Caki2 (cell line): ENCODE measurements around the gene SRSF10. TPM values are rescaled to one million over a fixed set of nuclear protein-coding genes. Genes with fewer than 3 reads are reported as not detected.
"Not testable (repeated sequence)": the region's sequence is repeated elsewhere in the genome, so short reads cannot be mapped to it uniquely, and the experiment has no call there.

ENCODE experiments used
- DNase-seq: peaks from one replicate; pipeline ENCODE4 v3.0.0-alpha.2; 2015; ENCODE audit warnings: low read depth
- in situ Hi-C: cut with HindIII; loops from 2 replicates; pipeline ENCODE4 v1.10.0; 2016; ENCODE audit warnings: low sequenced_read_pairs, low pct_unique_long_range_greater_than_20kb, mixed read lengths
- total RNA-seq: library from RNA; depleted of rRNA; stranded (reverse); fragments of >200 nt; shearing (Covaris generic); gene quantifications from 2 replicates; pipeline ENCODE4 v1.2.3, GENCODE V29; 2014; ENCODE audit warnings: low replicate concordance

SRSF10 gene
- total RNA-seq, 1 experiment from 2014 or later, result 24.5 TPM

DNA sequence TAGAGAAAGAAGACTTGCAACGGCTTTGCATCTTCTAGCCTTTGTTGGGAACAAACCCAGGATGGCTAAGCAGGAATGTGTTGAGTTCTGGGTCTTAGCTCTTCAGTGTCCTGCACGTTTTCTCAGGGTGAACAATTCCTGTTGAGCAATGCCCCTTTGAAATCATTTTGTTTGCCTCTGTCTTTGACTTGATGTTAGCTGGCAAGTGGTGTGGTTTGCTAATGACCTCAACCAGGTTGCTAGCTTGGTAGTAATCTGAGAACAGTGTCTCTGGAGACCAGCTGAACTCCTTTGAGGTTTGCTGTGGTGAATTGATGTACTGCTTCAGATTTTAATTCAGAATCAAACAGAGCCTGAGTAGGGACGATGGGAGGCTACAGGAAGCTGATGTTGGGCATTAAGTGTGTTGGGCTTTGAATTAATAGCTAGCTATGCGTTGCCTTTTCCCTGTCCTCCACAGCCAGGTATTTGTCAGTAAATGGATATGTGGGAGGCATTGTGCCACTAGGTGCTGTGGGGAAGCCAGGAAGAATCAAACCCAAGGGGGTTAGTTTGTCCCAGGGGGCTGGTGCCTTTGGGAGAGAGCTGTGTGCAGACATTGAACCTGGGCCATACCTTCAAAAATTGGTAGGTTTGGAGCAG is 23.3 kb upstream of the SRSF10 start:
- DNase-seq, result no peak
- in situ Hi-C loops, result no loop called here

DNA sequence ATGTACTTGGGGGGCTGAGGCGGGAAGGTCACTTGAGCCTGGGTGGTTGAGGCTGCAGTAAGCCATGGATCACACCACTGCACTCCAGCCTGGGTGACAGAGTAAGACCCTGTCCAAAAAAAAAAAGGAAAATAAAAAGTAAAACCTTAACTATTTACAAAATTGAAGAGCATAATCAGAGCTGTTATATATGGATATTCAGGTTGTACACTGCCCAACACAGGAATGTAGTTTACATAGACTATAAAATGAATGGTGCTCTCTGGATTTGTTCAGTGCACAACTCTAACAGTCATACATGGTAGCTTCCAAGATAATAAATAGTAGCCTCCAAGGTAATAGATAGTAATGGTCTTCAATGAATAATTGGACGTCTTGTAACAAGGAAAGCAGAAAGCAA is 22.6 kb upstream of the SRSF10 start:
- in situ Hi-C loops, result no loop called here
- no peak for DNase-seq

DNA sequence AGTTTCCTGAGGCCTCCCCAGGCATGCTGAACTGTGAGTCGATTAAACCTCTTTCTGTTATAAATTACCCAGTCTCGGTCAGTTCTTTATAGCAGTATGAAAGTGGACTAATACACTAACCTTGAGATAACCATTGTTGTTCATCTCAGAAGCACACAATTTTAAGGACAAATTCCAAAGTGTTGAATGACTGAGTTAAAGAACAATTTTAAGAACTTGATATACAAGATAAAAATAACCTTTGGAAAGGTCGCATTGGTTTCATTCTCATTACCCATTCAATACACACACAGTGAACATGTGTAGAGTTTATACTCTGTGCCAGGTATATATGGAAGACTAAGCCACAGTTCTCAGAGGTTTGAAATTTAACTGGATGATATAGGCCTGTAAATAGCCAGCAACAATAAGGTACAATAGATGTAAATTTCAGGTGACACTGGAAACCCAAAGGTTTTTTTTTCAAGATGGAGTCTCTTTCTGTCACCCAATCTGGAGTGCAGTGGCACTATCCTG is 19.1 kb upstream of the SRSF10 start:
- no peak for DNase-seq
- in situ Hi-C loops, result no loop called here

DNA sequence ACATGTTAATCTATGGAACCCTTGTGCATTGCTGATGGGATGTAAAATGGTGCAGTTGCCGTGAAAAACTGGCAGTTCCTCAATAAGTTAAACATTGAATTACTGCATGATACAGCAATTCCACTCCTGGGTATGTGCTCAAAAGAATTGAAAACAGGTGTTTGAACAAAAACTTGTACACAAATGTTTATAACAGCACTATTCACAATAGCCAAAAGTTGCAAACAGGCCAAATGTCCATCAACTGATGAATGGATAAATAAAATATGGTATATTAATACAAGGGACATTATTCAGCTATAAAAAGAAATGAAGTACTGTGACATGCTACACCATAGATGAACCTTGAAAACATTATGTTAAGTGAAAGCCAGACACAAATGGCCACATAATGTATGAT is 17.7 kb upstream of the SRSF10 start:
- no peak for DNase-seq
- in situ Hi-C loops, result no loop called here

DNA sequence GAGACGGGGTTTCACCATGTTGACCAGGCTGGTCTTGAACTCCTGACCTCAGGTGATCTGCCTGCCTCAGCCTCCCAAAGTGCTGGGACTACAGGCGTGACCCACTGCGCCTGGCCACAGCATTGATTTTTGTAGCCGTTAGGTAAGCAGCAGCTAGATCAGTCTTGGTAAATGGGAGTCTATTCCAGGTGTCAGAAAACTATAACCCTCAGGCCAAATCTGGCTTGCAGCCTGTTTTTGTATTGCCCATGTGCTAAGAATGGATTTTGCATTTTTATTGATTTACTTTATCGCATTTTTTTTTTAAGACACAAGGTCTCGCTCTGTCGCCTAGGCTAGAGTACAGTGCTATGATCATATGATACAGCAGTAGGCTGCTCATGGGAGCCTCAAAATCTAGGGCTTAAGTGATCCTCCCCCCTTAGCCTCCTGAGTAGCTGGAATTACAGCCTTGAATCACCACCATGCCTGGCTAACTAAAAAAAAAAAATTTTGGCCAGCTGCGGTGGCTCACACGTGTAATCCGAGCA is 16.6 kb upstream of the SRSF10 start:
- DNase-seq, result no peak
- in situ Hi-C loops, result no loop called here

DNA sequence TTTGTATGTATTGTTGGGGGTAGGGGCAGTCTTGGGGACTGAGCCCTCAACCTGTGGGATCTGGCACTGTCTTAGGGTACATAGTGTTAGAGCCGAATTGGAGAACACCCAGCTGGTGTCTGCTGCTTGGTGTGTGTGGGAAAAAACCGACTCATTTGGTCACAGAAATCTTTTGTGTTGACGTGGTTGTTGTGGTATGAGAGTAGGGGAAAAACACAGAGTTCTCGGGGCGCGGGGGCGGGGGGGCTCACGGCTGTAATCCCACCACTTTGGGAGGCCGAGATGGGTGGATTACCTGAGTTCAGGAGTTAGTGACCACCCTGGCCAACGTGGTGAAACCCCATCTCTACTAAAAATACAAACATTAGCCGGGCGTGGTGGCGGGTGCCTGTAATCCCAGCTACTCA is 15.3 kb upstream of the SRSF10 start:
- in situ Hi-C loops, result no loop called here
- DNase-seq, result no peak

DNA sequence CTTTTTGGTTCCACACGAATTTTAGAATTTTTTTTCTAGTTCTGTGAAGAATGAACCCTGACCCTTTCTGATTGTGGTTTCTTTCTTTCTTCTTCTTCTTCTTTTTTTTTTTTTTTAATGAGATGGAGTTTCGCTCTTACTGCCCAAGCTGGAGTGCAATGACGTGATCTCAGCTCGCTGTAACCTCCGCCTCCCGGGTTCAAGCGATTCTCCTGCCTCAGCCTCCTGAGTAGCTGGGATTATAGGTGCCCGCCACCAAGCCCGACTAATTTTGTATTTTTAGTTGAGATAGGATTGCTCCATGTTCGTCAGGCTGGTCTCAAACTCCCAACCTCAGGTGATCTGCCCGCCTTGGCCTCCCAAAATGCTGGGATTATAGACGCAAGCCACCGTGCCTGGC is 11.9 kb upstream of the SRSF10 start:
- DNase-seq, in situ Hi-C loops: not testable (repeated sequence)

DNA sequence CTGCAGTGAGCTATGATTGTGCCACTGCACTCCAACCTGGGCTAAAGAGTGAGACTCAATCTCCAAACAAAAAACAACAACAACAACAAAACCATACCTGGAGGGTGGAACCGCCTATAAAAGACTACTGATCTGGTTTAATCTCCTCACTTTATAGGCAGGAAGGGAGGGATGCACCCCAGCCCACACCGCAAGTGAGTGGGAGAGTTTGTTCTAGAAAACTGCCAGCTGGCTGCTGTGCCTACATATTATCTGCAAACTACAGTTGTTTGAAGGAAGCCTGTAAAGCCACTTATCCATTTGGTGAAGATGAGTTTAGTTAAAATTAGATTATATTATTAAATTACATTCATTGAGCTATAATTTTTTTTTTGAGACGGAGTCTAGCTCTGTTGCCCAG is 9.1 kb upstream of the SRSF10 start:
- in situ Hi-C loops, result no loop called here

DNA sequence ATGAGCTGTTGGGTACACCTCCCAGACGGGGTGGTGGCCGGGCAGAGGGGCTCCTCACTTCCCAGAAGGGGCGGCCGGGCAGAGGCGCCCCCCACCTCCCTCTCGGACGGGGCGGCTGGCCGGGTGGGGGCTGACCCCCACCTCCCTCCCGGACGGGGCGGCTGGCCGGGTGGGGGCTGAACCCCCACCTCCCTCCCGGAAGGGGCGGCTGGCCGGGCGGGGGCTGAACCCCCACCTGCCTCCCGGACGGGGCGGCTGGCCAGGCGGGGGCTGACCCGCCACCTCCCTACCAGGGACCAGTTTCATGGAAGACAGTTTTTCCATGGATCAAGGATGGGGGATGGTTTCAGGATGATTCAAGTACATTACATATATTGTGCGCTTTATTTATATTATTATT is 6.9 kb upstream of the SRSF10 start:
- DNase-seq, in situ Hi-C loops: not testable (repeated sequence)

More for the DNA sequence above, 9.1 kb upstream of the SRSF10 start:
- no peak for DNase-seq

DNA sequence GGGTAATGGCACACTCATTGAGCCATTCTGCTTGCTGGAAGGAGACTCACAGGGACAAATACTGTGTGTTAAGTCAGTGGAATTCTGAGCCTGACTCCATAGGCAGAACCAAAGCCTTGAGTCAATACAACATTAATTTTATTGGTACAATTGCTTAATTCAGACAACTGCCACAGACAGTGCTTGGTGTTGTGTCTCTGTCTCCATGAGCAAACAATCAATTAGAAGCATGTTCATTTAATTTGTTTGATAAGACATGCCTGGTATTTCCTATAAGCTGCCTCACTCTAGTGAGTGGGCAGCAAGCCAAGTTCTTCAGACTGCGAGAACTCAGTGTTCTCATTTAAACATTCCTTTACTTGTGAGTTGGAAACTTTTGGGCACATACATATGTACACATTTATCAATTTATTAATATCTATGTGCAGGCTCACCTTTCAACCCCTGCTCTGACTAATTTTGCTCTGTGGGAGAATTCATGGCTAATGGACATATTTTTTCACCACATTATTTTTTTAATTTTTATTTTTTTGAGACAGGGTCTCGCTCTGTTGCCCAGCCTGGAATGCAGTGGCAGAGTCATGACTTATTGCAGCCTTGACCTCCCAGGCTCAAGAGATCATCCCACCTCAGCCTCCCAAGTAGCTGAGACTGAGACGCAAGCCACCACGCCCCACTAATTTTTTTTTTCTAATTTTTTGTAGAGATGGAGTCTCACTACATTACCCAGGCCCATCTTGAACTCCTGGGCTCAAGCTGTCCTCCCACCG is 4.5 kb upstream of the SRSF10 start:
- peak; percentile 81 for DNase-seq
- in situ Hi-C loops, result no loop called here

DNA sequence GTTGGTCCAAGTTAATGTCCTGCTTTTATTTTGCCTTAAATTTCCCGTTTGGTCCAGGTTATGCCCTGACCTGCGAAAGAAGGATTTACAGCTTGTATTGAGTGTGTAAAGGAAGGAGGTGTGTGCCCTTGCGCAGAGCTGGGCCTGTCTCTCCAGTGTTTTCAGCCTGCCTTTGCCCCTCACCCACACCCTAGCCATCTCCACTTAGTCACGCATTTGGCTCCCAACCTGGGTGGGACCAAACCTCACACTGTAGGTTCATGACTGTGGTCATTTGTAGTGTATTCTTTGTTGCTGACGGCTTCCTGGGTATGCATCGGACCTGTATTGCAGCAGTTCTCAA is 572 bp upstream of the SRSF10 start:
- in situ Hi-C loops, result no loop called here
- peak; percentile 90 for DNase-seq

DNA sequence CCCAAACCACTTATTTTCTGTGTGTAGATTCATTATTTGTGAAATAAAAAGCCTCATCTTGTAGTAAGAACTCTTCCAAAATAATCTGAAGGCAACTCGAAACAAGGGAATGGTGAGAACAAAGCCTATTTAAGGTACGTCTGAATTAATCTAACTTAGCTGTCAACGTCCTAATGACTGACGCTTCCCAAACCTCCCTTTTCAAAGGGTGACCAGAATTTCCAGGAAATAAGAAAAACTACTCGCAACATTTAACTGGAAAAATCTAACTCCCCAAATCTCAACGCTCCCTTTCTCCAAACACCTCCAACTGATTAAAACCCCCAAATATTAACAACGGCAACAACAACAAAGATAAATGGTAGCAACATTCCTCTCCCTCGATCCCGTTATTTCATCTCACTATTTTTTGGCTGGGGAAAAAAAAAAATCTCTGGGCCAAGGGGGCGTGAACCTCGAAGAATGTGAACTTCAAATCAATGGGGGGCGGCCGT is 693 bp downstream of the SRSF10 start:
- in situ Hi-C loops, result no loop called here
- DNase-seq, result no peak

DNA sequence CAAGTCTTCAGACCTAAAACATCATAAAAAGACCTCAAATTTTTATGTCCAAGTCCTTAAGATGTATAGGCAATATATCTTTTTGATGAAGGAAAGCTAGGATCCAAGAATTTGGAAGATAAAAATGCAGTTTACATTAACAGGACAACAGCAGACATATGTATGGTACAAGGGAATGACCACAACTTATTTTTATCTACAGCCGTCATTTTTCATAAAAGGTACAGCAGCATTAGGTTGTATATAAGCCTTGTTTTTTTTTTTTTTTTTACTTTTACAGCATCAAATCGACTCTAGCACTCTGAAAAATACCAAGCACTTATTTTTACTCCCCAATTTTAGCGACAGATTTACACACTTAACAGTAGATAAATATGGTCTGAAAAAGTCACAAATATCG is 1.3 kb downstream of the SRSF10 start:
- no peak for DNase-seq
- in situ Hi-C loops, result no loop called here

DNA sequence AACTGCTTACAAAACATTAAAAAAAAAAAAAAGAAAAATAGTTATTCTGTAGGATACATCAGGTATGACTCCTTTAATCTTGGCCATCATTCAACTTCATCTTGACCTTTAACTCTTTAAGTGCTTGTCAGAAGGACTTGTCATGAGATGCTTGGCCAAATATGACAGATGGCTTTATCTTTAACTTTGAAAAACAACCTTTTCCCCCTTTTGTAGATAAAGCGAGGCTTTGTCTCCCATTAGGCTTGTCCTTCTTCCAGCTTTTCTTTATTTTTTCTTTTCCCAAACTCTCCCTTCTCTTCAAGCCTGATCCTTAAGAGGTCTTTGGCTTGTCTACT is 2.3 kb downstream of the SRSF10 start:
- in situ Hi-C loops, result no loop called here
- DNase-seq, result no peak

DNA sequence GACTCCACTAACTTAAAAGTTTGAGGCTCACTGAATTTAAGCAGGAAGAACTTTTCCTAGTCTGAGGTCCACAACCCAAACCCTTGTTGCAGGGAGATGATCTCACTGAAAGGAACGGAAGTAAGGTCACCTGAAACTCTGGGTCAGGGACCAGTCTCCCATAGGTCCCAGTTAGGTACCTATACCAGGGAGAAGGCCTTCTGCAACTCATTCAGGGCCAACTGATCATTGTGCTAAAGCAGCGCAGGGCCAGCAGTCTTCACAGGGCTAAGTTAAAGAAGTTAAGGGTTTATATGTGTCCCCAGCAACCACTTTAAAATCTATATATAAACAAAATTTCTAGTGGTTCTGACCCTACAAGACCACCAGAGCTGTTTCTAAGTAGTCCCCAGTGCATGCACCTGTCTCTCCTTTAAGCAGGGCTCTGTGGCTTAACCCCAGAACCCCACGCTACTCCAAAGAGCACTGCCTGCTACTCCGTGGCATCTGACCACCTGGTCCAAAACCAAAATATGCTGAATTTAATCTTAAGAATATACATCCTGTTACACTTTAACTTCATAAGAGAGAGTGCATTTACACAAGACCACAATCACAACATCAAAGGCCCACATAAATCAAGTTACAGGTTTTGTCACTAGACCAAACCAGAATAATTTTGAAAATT is 2.8 kb downstream of the SRSF10 start:
- in situ Hi-C loops, result no loop called here
- DNase-seq, result no peak

DNA sequence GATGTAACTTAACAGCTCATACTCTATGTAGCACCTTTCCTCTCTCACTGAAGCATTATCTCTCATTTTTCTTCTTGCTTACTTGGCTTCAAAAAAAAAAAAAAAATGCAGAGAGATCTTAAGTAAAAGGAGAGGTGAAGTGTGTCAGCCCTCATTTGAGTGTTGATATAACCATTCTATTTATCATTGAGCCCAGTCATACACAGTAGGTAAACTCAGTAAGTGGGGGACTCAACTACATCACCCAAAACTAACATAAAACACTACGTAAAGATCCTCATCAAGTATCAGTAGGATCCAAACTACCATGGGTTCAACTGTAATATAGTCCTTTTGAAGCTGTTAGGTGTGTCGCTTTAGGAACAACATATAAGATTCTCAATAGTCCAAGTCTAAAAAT is 12.3 kb downstream of the SRSF10 start:
- DNase-seq, result no peak
- in situ Hi-C loops, result no loop called here

DNA sequence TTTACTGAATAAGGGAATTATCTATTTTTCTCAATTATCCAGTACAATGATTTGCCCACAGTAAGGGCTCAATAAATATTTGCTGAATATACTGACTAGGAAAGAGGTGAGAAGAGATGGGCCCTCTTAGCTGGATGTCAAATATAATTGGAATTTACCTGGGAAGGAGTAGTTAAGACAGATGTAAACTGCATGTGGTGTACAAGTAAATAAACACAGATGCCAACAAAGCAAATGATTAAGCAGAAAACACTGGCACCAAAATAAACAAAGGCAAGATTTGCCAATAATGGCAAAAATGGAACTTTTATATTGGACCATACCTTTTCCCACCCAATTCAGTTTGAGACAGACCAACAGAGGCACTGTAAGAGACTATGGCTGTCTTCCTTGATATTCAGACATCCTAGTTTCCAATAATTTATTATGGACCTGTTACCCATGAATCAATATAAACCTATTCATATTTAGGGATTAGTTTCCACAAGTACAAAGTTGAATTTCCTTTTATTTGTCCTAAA is 13.1 kb downstream of the SRSF10 start:
- in situ Hi-C loops, result no loop called here
- no peak for DNase-seq

DNA sequence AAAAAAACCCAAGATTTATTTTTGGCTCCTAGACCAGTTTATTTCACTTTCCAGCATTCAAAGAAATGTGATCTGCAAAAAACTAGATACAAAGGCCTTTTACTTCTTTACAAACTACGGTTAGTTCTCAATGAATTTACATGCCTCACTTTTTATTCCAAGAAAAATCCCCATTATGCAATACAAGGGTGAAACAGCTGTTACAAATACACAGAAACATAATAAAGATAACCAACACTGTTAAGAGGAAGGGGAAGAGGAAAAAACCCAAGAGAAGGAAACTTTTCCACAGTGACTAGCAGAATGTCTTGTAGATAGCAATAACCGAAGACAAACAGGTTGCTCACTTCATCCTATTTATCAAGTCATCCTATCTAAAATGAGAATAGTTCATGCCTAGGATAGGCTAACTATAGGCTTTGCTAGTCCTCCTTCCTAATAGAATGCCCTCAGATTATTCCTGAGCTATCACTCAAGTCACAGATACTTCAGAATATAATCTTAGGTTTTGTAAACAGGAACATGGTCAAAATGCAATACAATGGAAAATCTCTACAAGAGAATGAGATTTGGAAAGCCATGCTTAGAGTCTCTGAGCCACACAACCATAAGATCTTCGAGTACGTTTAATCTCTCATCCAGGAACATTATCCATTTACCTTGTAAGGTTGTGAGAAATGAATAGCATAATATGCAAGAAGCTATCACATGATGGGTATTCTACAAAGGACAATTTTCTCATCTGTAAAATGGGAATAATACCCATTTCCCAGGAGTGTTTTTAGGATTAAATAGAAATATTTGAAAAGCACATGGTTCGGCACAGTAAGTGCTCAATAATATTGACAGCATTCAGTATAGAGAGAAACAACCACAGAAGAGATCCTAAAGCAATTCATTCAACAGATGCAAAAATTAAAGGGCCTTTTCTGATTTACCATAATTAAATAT is 15.1 kb downstream of the SRSF10 start:
- in situ Hi-C loops, result no loop called here
- DNase-seq, result no peak
